Breast epithelium (tissue), 4 donors: ENCODE data around the gene LY86. TPM values are rescaled to one million over a fixed set of nuclear protein-coding genes. Genes with fewer than 3 reads are reported as not detected.

ENCODE experiments used
- DNase-seq, 2 donors: peaks; one replicate each; pipeline ENCODE4 v3.0.0-alpha.2; 2019; ENCODE audit warnings: low spot score in 2 of 2
- H3K27ac ChIP-seq, 2 donors: fragments of 200-600 bp; sonication (generic) in 1 of 2; one replicate each; pipeline ENCODE4 v1.5.1; 2016 to 2019; ENCODE audit warnings: mild to moderate bottlenecking in 1 of 2
- H3K27me3 ChIP-seq, 2 donors: fragments of 200-600 bp; sonication (generic) in 1 of 2; one replicate each; pipeline versions ENCODE4 v1.5.1 to v1.6.0; 2017 to 2019; ENCODE audit warnings: control low read depth in 1 of 2, mild to moderate bottlenecking in 1 of 2
- H3K36me3 ChIP-seq: fragments of 200-600 bp; one replicate; pipeline ENCODE4 v1.5.1; 2019
- H3K4me1 ChIP-seq, 2 donors: fragments of 200-600 bp; sonication (generic); one replicate each; pipeline ENCODE4 v1.5.1; 2016 to 2019; ENCODE audit warnings: control low read depth in 1 of 2
- H3K4me3 ChIP-seq, 3 donors: fragments of 200-600 bp; sonication (generic); 1 replicate in 2 of 3; 2 replicates in 1 of 3; pipeline ENCODE4 v1.5.1; 2016 to 2019; ENCODE audit warnings: mild to moderate bottlenecking in 3 of 3, moderate library complexity in 2 of 3
- H3K9me3 ChIP-seq, 2 donors: fragments of 200-600 bp; sonication (generic) in 1 of 2; one replicate each; pipeline ENCODE4 v1.5.1; 2016 to 2019; ENCODE audit warnings: control low read depth in 1 of 2
- POLR2A ChIP-seq: fragments of 450-650 bp; IDR thresholded peaks from one replicate; pipeline ENCODE4 v1.6.1; 2016; ENCODE audit warnings: antibody characterized with exemption, mild to moderate bottlenecking, moderate library complexity
- POLR2AphosphoS5 ChIP-seq, 3 donors: sonication (generic); formaldehyde crosslinking; IDR thresholded peaks; one replicate each; pipeline ENCODE4 v1.6.1; 2017; ENCODE audit warnings: antibody characterized with exemption in 3 of 3
- intact Hi-C: fragments of 100-400 bp; cut with DNase I; formaldehyde crosslinking; loops from one replicate; pipeline ENCODE4 v1.15.1; 2023; ENCODE audit warnings: low total_unique reads
- total RNA-seq, 3 donors: library from RNA; depleted of rRNA; stranded (reverse); fragments of >200 nt; gene quantifications; one replicate each; pipeline ENCODE4 v1.1.0, GENCODE V29; 2016
- TF ChIP-seq, protein P1 (sequence below), 3 donors: fragments of 450-650 bp; IDR thresholded peaks; one replicate each; pipeline ENCODE4 v1.5.1; 2016 to 2017; ENCODE audit warnings: antibody characterized with exemption in 3 of 3, mild to moderate bottlenecking in 3 of 3, moderate library complexity in 3 of 3

Gene LY86
- total RNA-seq, 3 donors from 2014 or later: 3.3 to 8.3 (median 3.4) TPM

DNA sequence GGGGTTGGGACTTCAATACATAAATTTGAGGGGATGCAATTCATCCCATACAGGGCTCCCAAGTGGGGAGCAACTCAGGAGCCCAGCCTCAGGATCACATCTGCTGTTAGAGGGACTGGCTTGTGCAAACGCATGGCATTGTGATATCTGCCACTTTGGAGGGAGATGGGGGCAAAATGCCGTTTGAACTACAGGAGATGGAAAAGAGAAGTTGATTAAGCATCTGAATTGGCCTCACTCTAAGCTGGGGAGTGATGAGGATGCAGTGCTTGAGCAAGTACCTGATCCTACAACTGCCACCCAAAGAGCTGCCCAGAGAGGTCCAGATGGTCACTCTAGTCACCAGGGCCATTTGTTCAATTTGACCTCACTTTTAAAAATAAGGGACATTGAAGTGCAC lies 2.0 kb downstream of the LY86 start:
- no peak for DNase-seq
- Histone ChIP-seq H3K4me3 (no peak overlapping the region), H3K4me1 (no peaks in the 10 kb centered on the region), H3K27me3 (no peaks in the 10 kb centered on the region), H3K9me3 (no peaks in the 10 kb centered on the region), H3K27ac (no peak overlapping the region), H3K36me3 (no peaks in the 10 kb centered on the region)
- intact Hi-C loops: no loop called here
- TF ChIP-seq POLR2AphosphoS5 (IDR thresholded peaks at IDR 0.05) (no peak), POLR2A (no peak)
- TF ChIP-seq, protein P1, sequence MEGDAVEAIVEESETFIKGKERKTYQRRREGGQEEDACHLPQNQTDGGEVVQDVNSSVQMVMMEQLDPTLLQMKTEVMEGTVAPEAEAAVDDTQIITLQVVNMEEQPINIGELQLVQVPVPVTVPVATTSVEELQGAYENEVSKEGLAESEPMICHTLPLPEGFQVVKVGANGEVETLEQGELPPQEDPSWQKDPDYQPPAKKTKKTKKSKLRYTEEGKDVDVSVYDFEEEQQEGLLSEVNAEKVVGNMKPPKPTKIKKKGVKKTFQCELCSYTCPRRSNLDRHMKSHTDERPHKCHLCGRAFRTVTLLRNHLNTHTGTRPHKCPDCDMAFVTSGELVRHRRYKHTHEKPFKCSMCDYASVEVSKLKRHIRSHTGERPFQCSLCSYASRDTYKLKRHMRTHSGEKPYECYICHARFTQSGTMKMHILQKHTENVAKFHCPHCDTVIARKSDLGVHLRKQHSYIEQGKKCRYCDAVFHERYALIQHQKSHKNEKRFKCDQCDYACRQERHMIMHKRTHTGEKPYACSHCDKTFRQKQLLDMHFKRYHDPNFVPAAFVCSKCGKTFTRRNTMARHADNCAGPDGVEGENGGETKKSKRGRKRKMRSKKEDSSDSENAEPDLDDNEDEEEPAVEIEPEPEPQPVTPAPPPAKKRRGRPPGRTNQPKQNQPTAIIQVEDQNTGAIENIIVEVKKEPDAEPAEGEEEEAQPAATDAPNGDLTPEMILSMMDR (IDR thresholded peaks at IDR 0.05): no peak

DNA sequence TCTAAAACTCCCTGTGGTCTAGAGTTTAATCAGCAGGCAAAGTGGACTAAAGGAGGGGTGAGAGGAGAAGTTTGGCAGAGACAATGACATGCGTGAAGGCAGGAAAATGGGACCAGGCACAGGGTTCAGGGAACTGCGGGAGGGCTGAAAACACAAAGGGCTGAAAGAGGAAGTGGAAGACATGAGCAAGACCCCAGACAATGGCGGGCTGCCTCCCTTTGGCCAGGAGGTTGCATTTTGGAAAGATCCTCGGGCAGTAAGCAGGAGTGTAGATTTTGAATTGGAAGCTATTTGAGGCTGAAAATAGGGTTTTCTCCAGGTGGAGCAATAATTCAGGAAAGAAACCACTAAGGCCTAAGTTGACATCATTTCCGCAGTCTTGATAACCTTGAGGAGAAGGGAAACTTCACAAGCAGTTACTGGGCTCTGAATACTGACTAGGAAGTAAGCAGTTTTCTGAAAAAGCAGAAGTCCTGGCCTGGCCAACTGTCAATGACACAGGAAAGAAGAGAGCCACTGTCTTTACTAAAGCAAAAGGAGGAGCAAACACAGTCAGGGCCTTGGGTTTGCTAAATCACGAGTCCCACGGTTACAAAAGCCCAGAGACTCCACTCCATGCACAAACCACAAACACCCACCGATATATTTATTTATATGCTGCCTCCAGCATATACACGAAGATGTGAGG lies 3.4 kb downstream of the LY86 start:
- no peaks in the 10 kb centered on the region for H3K36me3 ChIP-seq
- intact Hi-C loops: no loop called here
- no peaks in the 10 kb centered on the region for H3K9me3 ChIP-seq
- no peaks in the 10 kb centered on the region for H3K4me1 ChIP-seq
- H3K27ac ChIP-seq: peak overlapping the region in 1 of 2 donors; percentile 19
- no peak for DNase-seq
- no peak overlapping the region for H3K4me3 ChIP-seq
- no peaks in the 10 kb centered on the region for H3K27me3 ChIP-seq
- no peak for TF ChIP-seq POLR2A
- TF ChIP-seq, protein P1 (IDR thresholded peaks at IDR 0.05): no peak
- TF ChIP-seq POLR2AphosphoS5 (IDR thresholded peaks at IDR 0.05): no peak

DNA sequence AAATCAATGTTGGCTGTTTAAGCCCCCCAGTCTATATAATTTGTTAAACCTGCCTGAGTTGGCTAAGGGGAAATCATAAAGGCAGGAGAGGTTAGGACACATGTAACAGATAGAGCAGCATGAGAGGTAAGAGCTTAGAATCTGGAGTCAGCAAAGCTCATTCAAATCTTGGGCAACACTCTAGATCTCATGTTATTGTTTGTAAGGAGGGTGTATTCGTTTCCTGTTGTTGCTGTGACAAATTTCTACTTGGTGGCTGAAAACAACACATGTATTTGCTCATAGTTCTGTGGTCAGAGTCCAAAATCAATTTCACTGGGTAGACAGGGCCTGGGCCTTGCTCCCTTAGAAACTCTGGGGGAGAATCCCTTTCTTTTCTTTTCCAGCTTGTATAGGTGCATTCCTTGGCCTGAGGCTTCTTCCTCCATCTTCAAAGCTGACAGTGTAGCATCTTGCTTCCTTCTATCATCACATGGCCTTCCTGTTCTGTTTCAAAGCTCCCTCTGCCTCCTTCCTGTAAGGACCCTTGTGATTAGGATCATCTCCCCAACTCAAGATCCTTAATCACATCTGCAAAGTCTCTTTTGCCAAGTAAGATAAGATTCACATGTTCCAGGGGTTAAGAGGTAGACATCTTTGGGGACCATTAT lies 4.4 kb downstream of the LY86 start:
- Histone ChIP-seq H3K27ac (no peak overlapping the region), H3K9me3 (no peaks in the 10 kb centered on the region), H3K4me3 (no peak overlapping the region), H3K36me3 (no peaks in the 10 kb centered on the region), H3K4me1 (no peaks in the 10 kb centered on the region), H3K27me3 (no peaks in the 10 kb centered on the region)
- no peak for DNase-seq
- TF ChIP-seq, protein P1 (IDR thresholded peaks at IDR 0.05): no peak
- TF ChIP-seq POLR2A (no peak), POLR2AphosphoS5 (IDR thresholded peaks at IDR 0.05) (no peak)
- intact Hi-C loops: no loop called here

DNA sequence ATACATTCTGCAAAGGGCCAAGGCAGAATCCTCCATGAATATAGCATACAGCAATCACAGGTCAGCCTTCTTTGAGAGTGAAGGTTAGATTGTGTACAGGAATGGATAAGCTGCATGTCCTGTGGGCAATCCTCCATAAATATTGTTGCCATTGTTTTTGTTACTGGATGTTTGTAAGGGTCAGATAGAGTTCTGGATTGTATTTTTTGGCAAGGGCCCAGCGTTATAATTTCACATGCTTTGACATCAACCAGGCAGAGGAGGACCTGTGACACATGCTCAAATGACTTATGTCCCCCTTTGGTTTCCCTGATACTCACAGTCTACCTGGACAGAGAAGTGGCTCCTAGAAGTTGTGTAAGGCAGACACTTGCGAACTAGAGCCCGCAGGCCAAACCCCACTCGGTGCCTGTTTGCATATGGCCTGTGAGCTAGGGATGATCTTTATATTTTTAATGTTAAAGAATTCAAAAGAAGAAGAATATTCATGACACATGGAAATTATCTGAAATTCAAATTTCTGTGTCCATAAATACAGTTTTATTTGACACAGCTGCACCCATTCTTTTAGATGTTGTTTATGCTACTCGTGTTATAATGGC lies 5.4 kb downstream of the LY86 start:
- Histone ChIP-seq H3K36me3 (no peaks in the 10 kb centered on the region), H3K27me3 (no peaks in the 10 kb centered on the region), H3K27ac (no peak overlapping the region), H3K4me1 (no peaks in the 10 kb centered on the region), H3K4me3 (no peak overlapping the region), H3K9me3 (no peaks in the 10 kb centered on the region)
- TF ChIP-seq POLR2AphosphoS5 (IDR thresholded peaks at IDR 0.05): no peak
- TF ChIP-seq POLR2A: no peak
- TF ChIP-seq, protein P1 (IDR thresholded peaks at IDR 0.05): no peak
- intact Hi-C loops: no loop called here
- no peak for DNase-seq

DNA sequence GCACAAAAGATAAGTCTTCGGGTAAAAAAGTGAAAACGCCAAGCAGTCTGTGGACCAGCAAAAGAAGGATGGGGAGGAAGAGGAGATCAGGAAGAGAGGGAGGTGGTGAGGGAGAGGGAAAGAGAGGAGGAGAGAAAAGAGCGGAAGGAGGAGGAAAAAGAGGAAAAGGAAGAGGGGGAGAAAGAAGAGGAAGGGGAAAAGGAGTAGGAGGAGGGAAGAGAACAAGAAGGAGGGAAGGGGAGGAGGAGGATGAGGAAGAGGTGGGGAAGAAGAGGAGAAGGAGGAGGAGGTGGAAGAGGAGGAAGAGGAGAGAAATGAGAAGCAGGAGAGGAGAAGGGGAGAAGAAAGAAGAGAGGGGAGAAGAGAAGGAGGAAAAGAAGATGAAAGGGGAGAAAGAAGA lies 6.5 kb downstream of the LY86 start:
- H3K27ac ChIP-seq: no peak overlapping the region
- H3K4me1 ChIP-seq: no peaks in the 10 kb centered on the region
- no peak overlapping the region for H3K4me3 ChIP-seq
- H3K36me3 ChIP-seq: no peaks in the 10 kb centered on the region
- H3K9me3 ChIP-seq: no peaks in the 10 kb centered on the region
- intact Hi-C loops: no loop called here
- no peaks in the 10 kb centered on the region for H3K27me3 ChIP-seq
- DNase-seq: no peak
- no peak for TF ChIP-seq POLR2AphosphoS5 (IDR thresholded peaks at IDR 0.05)
- TF ChIP-seq POLR2A: no peak
- TF ChIP-seq, protein P1 (IDR thresholded peaks at IDR 0.05): no peak
